H1 (cell line): ENCODE data around the gene SNAP25. TPM values are rescaled to one million over a fixed set of nuclear protein-coding genes. Genes with fewer than 3 reads are reported as not detected.

Experiments used
- CTCF ChIA-PET: fragments of 300-600 bp; sonication (Branson Sonifier 250); formaldehyde crosslinking; loops from one replicate; lab custom pipeline; 2021; ENCODE audit not compliant: partially characterized antibody; lab: Charles Lee
- POLR2A ChIA-PET: fragments of 300-600 bp; sonication (Branson Sonifier 250); formaldehyde crosslinking; loops from one replicate; lab custom pipeline; 2021; ENCODE audit warnings: inconsistent platforms; ENCODE audit not compliant: partially characterized antibody; lab: Charles Lee
- DNase-seq, 2 experiments: peaks; one replicate each; pipeline versions ENCODE4 v3.0.0 to v3.0.0-alpha.2; 2010 to 2022; ENCODE audit warnings: low spot score in 2 of 2, low read depth in 1 of 2, mixed read lengths in 1 of 2
- FAIRE-seq: peaks from 2 replicates; lab custom pipeline; 2011; peaks lifted over from hg19 to GRCh38; lab: Jason Lieb, UNC
- H2AFZ ChIP-seq: 2 replicates; pipeline ENCODE4 v1.8.1; 2012; ENCODE audit warnings: low read length, inconsistent platforms
- H2AK5ac ChIP-seq: 2 replicates; pipeline ENCODE4 v1.6.1; 2013; ENCODE audit warnings: low read depth, low read length
- H2BK120ac ChIP-seq: replicated peaks from 2 replicates; pipeline ENCODE3; 2013; ENCODE audit warnings: low read depth, low read length, inconsistent platforms
- H2BK12ac ChIP-seq: 2 replicates; pipeline ENCODE4 v1.6.1; 2013; ENCODE audit warnings: low read depth, low read length
- H2BK15ac ChIP-seq: 2 replicates; pipeline ENCODE4 v1.6.1; 2013; ENCODE audit warnings: low read length
- H2BK20ac ChIP-seq: 2 replicates; pipeline ENCODE4 v1.6.1; 2013; ENCODE audit warnings: low read length
- H2BK5ac ChIP-seq: 2 replicates; pipeline ENCODE4 v1.6.1; 2013; ENCODE audit warnings: low read depth, low read length
- H3K14ac ChIP-seq: 2 replicates; pipeline ENCODE4 v1.6.1; 2013; ENCODE audit warnings: inconsistent platforms; ENCODE audit not compliant: insufficient read length
- H3K18ac ChIP-seq: 2 replicates; pipeline ENCODE4 v1.6.1; 2013; ENCODE audit warnings: low read length; ENCODE audit errors: extremely low read depth
- H3K23ac ChIP-seq: 2 replicates; pipeline ENCODE4 v1.6.1; 2013; ENCODE audit warnings: inconsistent platforms; ENCODE audit not compliant: insufficient read length
- H3K23me2 ChIP-seq: 2 replicates; pipeline ENCODE4 v1.6.1; 2013; ENCODE audit warnings: low read depth, low read length
- H3K27ac ChIP-seq: 2 replicates; pipeline ENCODE4 v1.6.1; 2011; ENCODE audit warnings: low read depth, low read length, inconsistent platforms
- H3K27me3 ChIP-seq, 4 experiments: replicated peaks in 1 of 4; 1 replicate in 1 of 4; 2 replicates in 3 of 4; pipeline versions ENCODE4 v1.6.1 to v1.8.1; 2011 to 2013; ENCODE audit warnings: low read length in 3 of 4, mild to moderate bottlenecking in 3 of 4, inconsistent platforms in 2 of 4, mixed read lengths in 2 of 4, moderate library complexity in 1 of 4; ENCODE audit not compliant: control insufficient read depth in 3 of 4, insufficient read depth in 3 of 4; ENCODE audit errors: extremely low read depth in 1 of 4
- H3K36me3 ChIP-seq, 4 experiments: 2 replicates each; pipeline versions ENCODE4 v1.6.1 to v1.8.1; 2011 to 2013; ENCODE audit warnings: mild to moderate bottlenecking in 4 of 4, low read length in 3 of 4, moderate library complexity in 2 of 4, control low read depth in 1 of 4, inconsistent platforms in 1 of 4; ENCODE audit not compliant: insufficient read depth in 4 of 4, control insufficient read depth in 2 of 4
- H3K4ac ChIP-seq: replicated peaks from 2 replicates; pipeline ENCODE3; 2013; ENCODE audit warnings: low read length, low read depth, mixed read lengths, inconsistent platforms; ENCODE audit not compliant: insufficient read length
- H3K4me1 ChIP-seq, 4 experiments: replicated peaks in 1 of 4; 1 replicate in 1 of 4; 2 replicates in 3 of 4; pipeline versions ENCODE4 v1.6.1 to v1.8.1; 2011 to 2013; ENCODE audit warnings: low read length in 3 of 4, inconsistent platforms in 2 of 4, mixed read lengths in 1 of 4; ENCODE audit not compliant: insufficient read depth in 4 of 4, control insufficient read depth in 3 of 4
- H3K4me2 ChIP-seq, 2 experiments: 2 replicates each; pipeline versions ENCODE4 v1.6.1 to v1.8.1; 2011 to 2013; ENCODE audit warnings: low read depth in 2 of 2, low read length in 2 of 2, control low read depth in 1 of 2, inconsistent platforms in 1 of 2, mild to moderate bottlenecking in 1 of 2; ENCODE audit not compliant: insufficient read depth in 1 of 2
- H3K4me3 ChIP-seq, 4 experiments: fragments of 200-600, 300-600 bp in 1 of 4; sonication (generic), shearing (Covaris generic), sonication (Bioruptor Twin) in 1 of 4; 2 replicates each; pipeline versions ENCODE4 v1.5.1 to v1.8.1; 2011 to 2016; ENCODE audit warnings: low read length in 4 of 4, low read depth in 3 of 4, control low read depth in 2 of 4, inconsistent platforms in 2 of 4, mild to moderate bottlenecking in 2 of 4, mixed read lengths in 1 of 4, moderate library complexity in 1 of 4; ENCODE audit not compliant: insufficient read depth in 2 of 4; ENCODE audit errors: extremely low read depth in 1 of 4
- H3K56ac ChIP-seq: replicated peaks from 2 replicates; pipeline ENCODE3; 2013; ENCODE audit warnings: low read depth, mild to moderate bottlenecking, mixed read lengths, low read length, inconsistent platforms; ENCODE audit not compliant: insufficient read length
- H3K79me1 ChIP-seq: 2 replicates; pipeline ENCODE4 v1.6.1; 2013; ENCODE audit warnings: low read depth, low read length, control low read depth
- H3K79me2 ChIP-seq, 2 experiments: 2 replicates each; pipeline versions ENCODE4 v1.6.1 to v1.8.1; 2012 to 2013; ENCODE audit warnings: low read length in 2 of 2, mild to moderate bottlenecking in 2 of 2, inconsistent platforms in 1 of 2; ENCODE audit not compliant: insufficient read depth in 2 of 2, control insufficient read depth in 1 of 2
- H3K9ac ChIP-seq, 4 experiments: replicated peaks in 1 of 4; 1 replicate in 1 of 4; 2 replicates in 3 of 4; pipeline versions ENCODE4 v1.6.1 to v1.8.1; 2011 to 2013; ENCODE audit warnings: low read depth in 3 of 4, low read length in 3 of 4, control low read depth in 2 of 4, mild to moderate bottlenecking in 2 of 4, moderate library complexity in 2 of 4, inconsistent platforms in 1 of 4; ENCODE audit errors: extremely low read depth in 1 of 4
- H3K9me3 ChIP-seq, 2 experiments: 2 replicates each; pipeline versions ENCODE4 v1.6.1 to v1.8.1; 2012 to 2013; ENCODE audit warnings: mild to moderate bottlenecking in 2 of 2, moderate library complexity in 2 of 2, control low read depth in 1 of 2, inconsistent platforms in 1 of 2, low read depth in 1 of 2, low read length in 1 of 2, mixed read lengths in 1 of 2; ENCODE audit not compliant: insufficient read depth in 2 of 2
- H4K20me1 ChIP-seq, 2 experiments: replicated peaks in 1 of 2; 2 replicates each; pipeline versions ENCODE3 to v1.8.1; 2011 to 2013; ENCODE audit warnings: inconsistent platforms in 2 of 2, low read length in 2 of 2, mild to moderate bottlenecking in 1 of 2; ENCODE audit not compliant: insufficient read depth in 2 of 2, control insufficient read depth in 1 of 2
- H4K5ac ChIP-seq: 2 replicates; pipeline ENCODE4 v1.6.1; 2013; ENCODE audit warnings: low read length, low read depth, mixed read lengths, inconsistent platforms; ENCODE audit not compliant: insufficient read length
- H4K8ac ChIP-seq: 2 replicates; pipeline ENCODE4 v1.8.0; 2013; ENCODE audit warnings: mild to moderate bottlenecking, moderate library complexity, low read length, inconsistent platforms; ENCODE audit not compliant: insufficient read depth; ENCODE audit errors: extremely low read depth
- H4K91ac ChIP-seq: replicated peaks from 2 replicates; pipeline ENCODE3; 2013; ENCODE audit warnings: low read length, mixed read lengths, inconsistent platforms; ENCODE audit not compliant: insufficient read length
- KDM4A ChIP-seq: IDR thresholded peaks from one replicate; pipeline ENCODE4 v1.7.1; 2012; ENCODE audit warnings: low read depth, mild to moderate bottlenecking, moderate library complexity, low read length, inconsistent platforms; ENCODE audit not compliant: severe bottlenecking
- POLR2AphosphoS5 ChIP-seq: IDR thresholded peaks from 2 replicates; pipeline ENCODE4 v1.6.1; 2011; ENCODE audit warnings: low read depth, low read length
- RAD21 ChIP-seq, 2 experiments: IDR thresholded peaks in 1 of 2; conservative IDR thresholded peaks in 1 of 2; 2 replicates each; pipeline ENCODE4 v1.6.1; 2011; ENCODE audit warnings: low read depth in 2 of 2, low read length in 2 of 2, improper control_type of control experiment in 1 of 2, inconsistent platforms in 1 of 2, mild to moderate bottlenecking in 1 of 2, moderate library complexity in 1 of 2
- SAP30 ChIP-seq: fragments of 300-600 bp; sonication (generic); IDR thresholded peaks from 2 replicates; pipeline ENCODE4 v1.7.1; 2012; ENCODE audit warnings: low read length, moderate library complexity, mild to moderate bottlenecking, inconsistent platforms; ENCODE audit not compliant: insufficient read depth, insufficient replicate concordance
- SUZ12 ChIP-seq: fragments of 200-600 bp; sonication (generic); IDR thresholded peaks from 2 replicates; pipeline ENCODE4 v1.6.1; 2012; ENCODE audit warnings: mild to moderate bottlenecking, inconsistent platforms, low read length, moderate library complexity, mixed read lengths
- TAF1 ChIP-seq: IDR thresholded peaks from 2 replicates; pipeline ENCODE4 v1.6.1; 2011; ENCODE audit warnings: mild to moderate bottlenecking, low read depth, low read length
- WGBS, 2 experiments: shearing (Covaris generic) in 1 of 2; methylation state at CpG; one replicate each; pipeline versions ENCODE4 v1.1.6 to v1.1.7; 2013 to 2015; ENCODE audit warnings: low lambda C conversion rate in 2 of 2, mixed read lengths in 2 of 2, inconsistent platforms in 1 of 2, low coverage in 1 of 2, missing lambda C conversion rate in 1 of 2; ENCODE audit not compliant: insufficient replicate concordance in 2 of 2, insufficient coverage in 1 of 2, insufficient read length in 1 of 2; ENCODE audit errors: extremely low coverage in 1 of 2, missing lambda C conversion rate in 1 of 2; 5-methylcytosine and 5-hydroxymethylcytosine counted together
- polyA plus RNA-seq, 7 experiments: library from polyadenylated mRNA; depleted of rRNA in 3 of 7; stranded (reverse) in 5 of 7; unstranded in 2 of 7; fragments of >200 nt in 5 of 7; fragments of 200-250 nt in 2 of 7; gene quantifications; 1 replicate in 5 of 7; 2 replicates in 1 of 7; 4 replicates in 1 of 7; pipeline versions ENCODE4 v1.2.1 to v1.2.3, GENCODE V29; 2011 to 2013; ENCODE audit warnings: missing spikeins in 2 of 7, mixed read lengths in 2 of 7
- total RNA-seq: library from RNA; stranded (reverse); fragmentation: NEBNext Ultra II Directional; extraction: Animal tissue kit (Norgen Biotek cat#: 25700); gene quantifications from 2 replicates; pipeline ENCODE4 v1.2.1, GENCODE V29; 2021

Gene SNAP25
- total and polyA plus RNA-seq, 2 of the 8 experiments (the other 6 are each of a cell fraction or from before 2014, with no cell fraction given): 0.51 to 0.52 TPM

DNA sequence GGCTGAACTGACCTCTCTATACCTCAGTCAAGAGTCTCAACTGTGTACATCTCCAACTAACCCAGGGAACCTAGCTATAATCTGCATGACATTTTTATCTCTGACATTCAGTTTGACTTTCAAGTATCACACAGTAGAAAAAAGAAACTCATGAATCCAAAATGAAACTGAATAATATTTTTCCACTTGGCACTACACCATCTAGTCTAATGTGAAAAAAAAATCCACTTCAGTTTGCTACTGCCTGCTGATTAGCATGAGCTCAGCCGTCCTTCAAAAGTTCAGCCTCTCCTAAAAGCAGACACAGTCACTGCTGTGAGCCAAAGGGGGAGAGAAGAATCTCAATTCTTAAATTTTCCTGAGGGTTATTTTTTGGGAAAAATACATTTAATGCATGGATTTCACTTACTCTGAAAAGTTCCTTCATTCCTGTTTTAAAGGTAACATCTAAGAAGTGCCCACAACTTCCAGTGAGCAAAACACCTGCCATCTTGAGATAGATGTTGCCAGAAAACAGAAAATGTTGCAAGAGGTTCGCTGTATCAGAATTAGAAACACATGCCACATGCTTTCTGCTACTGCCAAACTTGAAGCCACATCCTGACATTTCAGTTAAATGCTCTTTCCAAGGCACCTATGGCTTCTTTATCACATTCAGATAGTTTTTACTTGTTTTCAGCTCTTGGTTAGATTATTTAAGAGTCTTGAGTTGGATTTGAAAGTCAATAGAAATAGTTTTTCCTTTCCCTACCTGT, 120.0 kb downstream of the SNAP25 start:
- FAIRE-seq (no peak), DNase-seq (no peak)
- H4K20me1 ChIP-seq: no peaks in the 10 kb centered on the region
- no peak overlapping the region for H2BK120ac ChIP-seq
- no peaks in the 10 kb centered on the region for H3K27me3 ChIP-seq
- H3K18ac ChIP-seq: no peak overlapping the region
- H3K56ac ChIP-seq: no peak overlapping the region
- no peaks in the 10 kb centered on the region for H3K4me1 ChIP-seq
- no peaks in the 10 kb centered on the region for H3K36me3 ChIP-seq
- H2BK5ac ChIP-seq: no peak overlapping the region
- H3K4me2 ChIP-seq: no peak overlapping the region
- H3K9me3 ChIP-seq: peaks cover 0 to 3% of the 10 kb centered on the region in 2 experiments; a peak in 1 of 4 replicates
- no peak overlapping the region for H4K5ac ChIP-seq
- 85% methylated on average over 2 of the region's 2 CpGs; no CpG with 5 or more reads in 1 of the 2 experiments for WGBS, 2 experiments
- no peak overlapping the region for H3K9ac ChIP-seq
- no peak overlapping the region for H2BK20ac ChIP-seq
- no peak overlapping the region for H2BK15ac ChIP-seq
- H3K4me3 ChIP-seq: no peak overlapping the region
- ChIA-PET CTCF (interaction anchor here (1.2 to 1.5 kb wide), 2 partner anchors 11 to 248 kb away, joined by 3 read pairs; no protein-coding TSS in a partner anchor), POLR2A (interaction anchor here (0.6 kb wide), 1 partner anchor 9 kb away, joined by 3 read pairs; no protein-coding TSS in a partner anchor)
- H2BK12ac ChIP-seq: no peak overlapping the region
- H4K8ac ChIP-seq: no peak overlapping the region
- no peak overlapping the region for H4K91ac ChIP-seq
- H3K27ac ChIP-seq: no peak overlapping the region
- no peaks in the 10 kb centered on the region for H3K79me2 ChIP-seq
- TF ChIP-seq SUZ12 (no peak), KDM4A (no peak), SAP30 (no peak), POLR2AphosphoS5 (no peak), TAF1 (no peak), RAD21 (IDR thresholded peaks at IDR 0.05 in 1 of 2, conservative IDR thresholded peaks at IDR 0.05 in 1 of 2; ENCODE audit: low read depth in 2 of 2, low read length in 2 of 2) (no peak)
- H2AK5ac ChIP-seq: no peak overlapping the region
- H3K23me2 ChIP-seq: no peaks in the 10 kb centered on the region
- H3K4ac ChIP-seq: no peak overlapping the region
- no peak overlapping the region for H3K14ac ChIP-seq
- no peaks in the 10 kb centered on the region for H3K79me1 ChIP-seq
- H3K23ac ChIP-seq: no peak overlapping the region
- H2AFZ ChIP-seq: no peak overlapping the region
